ENCODE results near the gene PARD3.

PARD3 gene

GRCh38 chr10:34191406-34191805, 623.7 kb downstream of the PARD3 start:
- Histone ChIP-seq H3K4me3 (ENCODE audit: low read length) (no peak overlapping the region), H3K27ac (ENCODE audit: low read length) (no peak overlapping the region), H3K27me3 (ENCODE audit: control insufficient read depth, insufficient read depth, low read length) (no peaks in the 10 kb centered on the region), H3K4me1 (ENCODE audit: control insufficient read depth, low read depth, low read length) (peaks cover 29% of the 10 kb centered on the region), H3K9ac (ENCODE audit: low read length) (no peak overlapping the region), H3K36me3 (ENCODE audit: control insufficient read depth, low read depth, low read length) (no peaks in the 10 kb centered on the region), H3K9me3 (ENCODE audit: control insufficient read depth, low read depth, low read length) (no peaks in the 10 kb centered on the region)

GRCh38 chr10:34190580-34190979, 624.5 kb downstream of the PARD3 start:
- no peaks in the 10 kb centered on the region for H3K36me3 ChIP-seq (ENCODE audit: control insufficient read depth, low read depth, low read length)
- H3K4me1 ChIP-seq (ENCODE audit: control insufficient read depth, low read depth, low read length): peaks cover 36% of the 10 kb centered on the region
- H3K9ac ChIP-seq (ENCODE audit: low read length): no peak overlapping the region
- H3K27me3 ChIP-seq (ENCODE audit: control insufficient read depth, insufficient read depth, low read length): no peaks in the 10 kb centered on the region
- H3K4me3 ChIP-seq (ENCODE audit: low read length): no peak overlapping the region
- no peak overlapping the region for H3K27ac ChIP-seq (ENCODE audit: low read length)
- no peaks in the 10 kb centered on the region for H3K9me3 ChIP-seq (ENCODE audit: control insufficient read depth, low read depth, low read length)

- Histone ChIP-seq H3K4me3 (ENCODE audit: low read length) (no peak overlapping the region), H3K9me3 (ENCODE audit: control insufficient read depth, low read depth, low read length) (no peaks in the 10 kb centered on the region), H3K36me3 (ENCODE audit: control insufficient read depth, low read depth, low read length) (no peaks in the 10 kb centered on the region), H3K9ac (ENCODE audit: low read length) (no peak overlapping the region), H3K27ac (ENCODE audit: low read length) (no peak overlapping the region), H3K4me1 (ENCODE audit: control insufficient read depth, low read depth, low read length) (peaks cover 43% of the 10 kb centered on the region), H3K27me3 (ENCODE audit: control insufficient read depth, insufficient read depth, low read length) (no peaks in the 10 kb centered on the region)
Observed at GRCh38 chr10:34189830-34190229, 625.3 kb downstream of the PARD3 start.

- Histone ChIP-seq H3K27ac (ENCODE audit: low read length) (no peak overlapping the region), H3K9me3 (ENCODE audit: control insufficient read depth, low read depth, low read length) (no peaks in the 10 kb centered on the region), H3K9ac (ENCODE audit: low read length) (no peak overlapping the region), H3K36me3 (ENCODE audit: control insufficient read depth, low read depth, low read length) (no peaks in the 10 kb centered on the region), H3K27me3 (ENCODE audit: control insufficient read depth, insufficient read depth, low read length) (no peaks in the 10 kb centered on the region), H3K4me3 (ENCODE audit: low read length) (no peak overlapping the region), H3K4me1 (ENCODE audit: control insufficient read depth, low read depth, low read length) (peaks cover 58% of the 10 kb centered on the region)
Observed at GRCh38 chr10:34188221-34188620, 626.9 kb downstream of the PARD3 start.

- Histone ChIP-seq H3K27me3 (ENCODE audit: control insufficient read depth, insufficient read depth, low read length) (no peaks in the 10 kb centered on the region), H3K36me3 (ENCODE audit: control insufficient read depth, low read depth, low read length) (no peaks in the 10 kb centered on the region), H3K9ac (ENCODE audit: low read length) (no peak overlapping the region), H3K4me3 (ENCODE audit: low read length) (no peak overlapping the region), H3K27ac (ENCODE audit: low read length) (no peak overlapping the region), H3K9me3 (ENCODE audit: control insufficient read depth, low read depth, low read length) (no peaks in the 10 kb centered on the region), H3K4me1 (ENCODE audit: control insufficient read depth, low read depth, low read length) (peaks cover 65% of the 10 kb centered on the region)
Observed at GRCh38 chr10:34187201-34187600, 627.9 kb downstream of the PARD3 start.

- H3K27me3 ChIP-seq (ENCODE audit: control insufficient read depth, insufficient read depth, low read length): no peaks in the 10 kb centered on the region
- H3K9me3 ChIP-seq (ENCODE audit: control insufficient read depth, low read depth, low read length): no peaks in the 10 kb centered on the region
- peaks cover 69% of the 10 kb centered on the region for H3K4me1 ChIP-seq (ENCODE audit: control insufficient read depth, low read depth, low read length)
- no peak overlapping the region for H3K27ac ChIP-seq (ENCODE audit: low read length)
- H3K9ac ChIP-seq (ENCODE audit: low read length): no peak overlapping the region
- H3K36me3 ChIP-seq (ENCODE audit: control insufficient read depth, low read depth, low read length): no peaks in the 10 kb centered on the region
- no peak overlapping the region for H3K4me3 ChIP-seq (ENCODE audit: low read length)
Observed at GRCh38 chr10:34186745-34187144, 628.4 kb downstream of the PARD3 start.

GRCh38 chr10:34185998-34186397, 629.1 kb downstream of the PARD3 start:
- Histone ChIP-seq H3K9ac (ENCODE audit: low read length) (no peak overlapping the region), H3K36me3 (ENCODE audit: control insufficient read depth, low read depth, low read length) (no peaks in the 10 kb centered on the region), H3K4me1 (ENCODE audit: control insufficient read depth, low read depth, low read length) (peaks cover 69% of the 10 kb centered on the region), H3K27me3 (ENCODE audit: control insufficient read depth, insufficient read depth, low read length) (no peaks in the 10 kb centered on the region), H3K27ac (ENCODE audit: low read length) (no peak overlapping the region), H3K4me3 (ENCODE audit: low read length) (no peak overlapping the region), H3K9me3 (ENCODE audit: control insufficient read depth, low read depth, low read length) (no peaks in the 10 kb centered on the region)

GRCh38 chr10:34184939-34185386, 630.1 kb downstream of the PARD3 start:
- peaks cover 63% of the 10 kb centered on the region for H3K4me1 ChIP-seq (ENCODE audit: control insufficient read depth, low read depth, low read length)
- H3K36me3 ChIP-seq (ENCODE audit: control insufficient read depth, low read depth, low read length): no peaks in the 10 kb centered on the region
- no peak overlapping the region for H3K27ac ChIP-seq (ENCODE audit: low read length)
- no peaks in the 10 kb centered on the region for H3K27me3 ChIP-seq (ENCODE audit: control insufficient read depth, insufficient read depth, low read length)
- no peak overlapping the region for H3K4me3 ChIP-seq (ENCODE audit: low read length)
- no peaks in the 10 kb centered on the region for H3K9me3 ChIP-seq (ENCODE audit: control insufficient read depth, low read depth, low read length)
- no peak overlapping the region for H3K9ac ChIP-seq (ENCODE audit: low read length)

- Histone ChIP-seq H3K36me3 (ENCODE audit: control insufficient read depth, low read depth, low read length) (no peaks in the 10 kb centered on the region), H3K9ac (ENCODE audit: low read length) (no peak overlapping the region), H3K9me3 (ENCODE audit: control insufficient read depth, low read depth, low read length) (no peaks in the 10 kb centered on the region), H3K4me1 (ENCODE audit: control insufficient read depth, low read depth, low read length) (peaks cover 63% of the 10 kb centered on the region), H3K4me3 (ENCODE audit: low read length) (no peak overlapping the region), H3K27ac (ENCODE audit: low read length) (no peak overlapping the region), H3K27me3 (ENCODE audit: control insufficient read depth, insufficient read depth, low read length) (no peaks in the 10 kb centered on the region)
Observed at GRCh38 chr10:34184397-34184796, 630.7 kb downstream of the PARD3 start.

- no peaks in the 10 kb centered on the region for H3K36me3 ChIP-seq (ENCODE audit: control insufficient read depth, low read depth, low read length)
- H3K9ac ChIP-seq (ENCODE audit: low read length): no peak overlapping the region
- H3K27ac ChIP-seq (ENCODE audit: low read length): no peak overlapping the region
- peaks cover 72% of the 10 kb centered on the region for H3K4me1 ChIP-seq (ENCODE audit: control insufficient read depth, low read depth, low read length)
- no peaks in the 10 kb centered on the region for H3K27me3 ChIP-seq (ENCODE audit: control insufficient read depth, insufficient read depth, low read length)
- H3K9me3 ChIP-seq (ENCODE audit: control insufficient read depth, low read depth, low read length): no peaks in the 10 kb centered on the region
- H3K4me3 ChIP-seq (ENCODE audit: low read length): no peak overlapping the region
Observed at GRCh38 chr10:34183016-34183796, 631.9 kb downstream of the PARD3 start.

- Histone ChIP-seq H3K4me3 (ENCODE audit: low read length) (no peak overlapping the region), H3K27me3 (ENCODE audit: control insufficient read depth, insufficient read depth, low read length) (no peaks in the 10 kb centered on the region), H3K27ac (ENCODE audit: low read length) (no peak overlapping the region), H3K9me3 (ENCODE audit: control insufficient read depth, low read depth, low read length) (no peaks in the 10 kb centered on the region), H3K4me1 (ENCODE audit: control insufficient read depth, low read depth, low read length) (peaks cover 69% of the 10 kb centered on the region), H3K9ac (ENCODE audit: low read length) (no peak overlapping the region), H3K36me3 (ENCODE audit: control insufficient read depth, low read depth, low read length) (no peaks in the 10 kb centered on the region)
Observed at GRCh38 chr10:34181553-34182300, 633.4 kb downstream of the PARD3 start.

All from iPS-18a (cell line).